GM18861 (cell line): Measurements from ENCODE around the gene SYNJ1.
"Not testable (repeated sequence)": the region's sequence is repeated elsewhere in the genome, so short reads cannot be mapped to it uniquely, and the experiment has no call there.

Experiments used
- ATAC-seq: cut with Tn5 transposase; IDR thresholded peaks from one replicate; pipeline ENCODE4 v1.9.1; 2021; ENCODE audit not compliant: unreplicated experiment

Gene SYNJ1

GRCh38 chr21:32695482-32695881, 32.3 kb downstream of the SYNJ1 start:
- ATAC-seq: not testable (repeated sequence)

GRCh38 chr21:32693581-32693980, 34.2 kb downstream of the SYNJ1 start:
- ATAC-seq: no peak

- no peak for ATAC-seq
Observed at GRCh38 chr21:32690085-32690484, 37.7 kb downstream of the SYNJ1 start.

DNA sequence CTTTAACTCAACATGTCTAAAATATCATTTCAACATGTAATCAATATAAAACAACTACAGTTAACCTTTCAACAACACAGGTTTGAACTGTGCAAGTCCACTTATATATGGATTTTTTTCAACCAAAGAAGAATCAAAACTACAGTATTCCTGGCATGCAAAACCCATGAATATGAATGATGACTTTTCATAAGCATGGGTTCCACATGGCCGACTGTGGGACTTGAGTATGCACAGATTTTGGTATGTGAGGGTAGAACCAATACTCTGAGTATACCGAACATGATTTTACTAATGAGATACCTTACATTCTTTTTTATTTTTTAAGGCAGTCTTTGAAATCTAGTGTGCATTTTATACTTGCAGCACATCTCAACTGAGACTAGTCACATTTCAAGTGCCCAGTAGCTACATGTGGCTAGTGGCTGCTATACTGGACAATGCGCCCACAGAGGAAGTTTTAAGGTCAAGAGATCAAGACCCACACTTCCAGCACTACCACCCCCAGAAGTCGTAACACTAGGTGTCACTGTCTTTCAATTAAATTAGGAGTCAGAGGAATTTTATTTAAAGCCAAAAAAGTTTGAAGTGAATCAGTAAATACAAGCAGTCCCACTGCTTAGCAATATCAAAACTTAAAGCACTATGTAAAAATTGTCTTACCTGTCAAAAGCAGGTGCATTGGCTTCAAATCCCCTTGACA, 40.0 kb downstream of the SYNJ1 start:
- ATAC-seq: no peak

DNA sequence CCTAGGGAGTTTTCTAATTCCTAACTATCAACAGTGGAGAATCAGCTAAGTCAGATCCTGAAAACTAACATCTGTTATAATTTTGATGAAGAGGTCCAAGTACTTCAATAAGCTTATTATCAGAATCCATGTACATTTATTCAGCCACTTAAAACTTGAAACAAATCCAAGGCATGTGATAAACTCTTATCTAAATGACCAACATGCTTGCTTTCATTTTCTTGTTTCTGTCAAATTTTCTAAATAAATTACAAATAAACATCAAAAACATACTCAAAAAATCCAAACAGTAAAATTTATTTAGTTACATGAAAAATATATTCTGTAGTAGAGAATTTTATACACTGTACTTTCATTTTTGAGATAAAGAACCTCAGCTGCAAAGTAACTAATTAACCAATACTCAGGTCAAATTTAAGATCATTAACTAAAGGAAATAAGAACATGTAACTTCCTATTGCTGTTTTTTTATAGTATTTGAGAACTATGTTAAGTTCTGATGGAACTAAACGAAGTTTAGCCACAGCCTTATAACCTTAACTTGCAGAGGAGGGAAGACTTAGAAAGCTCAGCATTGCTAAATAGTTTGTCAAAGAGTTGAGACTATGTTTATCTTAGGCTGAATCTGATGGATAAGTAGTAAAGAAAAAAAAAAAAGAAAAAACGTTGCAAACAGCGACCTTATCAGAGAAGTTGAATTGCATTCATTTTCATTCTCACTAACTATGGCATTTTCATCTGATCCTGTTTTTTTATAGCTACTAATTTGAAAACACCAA, 44.9 kb downstream of the SYNJ1 start:
- peak; percentile 56 for ATAC-seq

GRCh38 chr21:32674731-32675130, 53.1 kb downstream of the SYNJ1 start:
- ATAC-seq: no peak

- no peak for ATAC-seq
Observed at GRCh38 chr21:32674038-32674437, 53.8 kb downstream of the SYNJ1 start.

- no peak for ATAC-seq
Observed at GRCh38 chr21:32666258-32666657, 61.6 kb downstream of the SYNJ1 start.

- ATAC-seq: not testable (repeated sequence)
Observed at GRCh38 chr21:32664095-32664494, 63.7 kb downstream of the SYNJ1 start.

- ATAC-seq: not testable (repeated sequence)
Observed at GRCh38 chr21:32661981-32662380, 65.8 kb downstream of the SYNJ1 start.

GRCh38 chr21:32661026-32661782, 66.6 kb downstream of the SYNJ1 start:
- ATAC-seq: not testable (repeated sequence)

DNA sequence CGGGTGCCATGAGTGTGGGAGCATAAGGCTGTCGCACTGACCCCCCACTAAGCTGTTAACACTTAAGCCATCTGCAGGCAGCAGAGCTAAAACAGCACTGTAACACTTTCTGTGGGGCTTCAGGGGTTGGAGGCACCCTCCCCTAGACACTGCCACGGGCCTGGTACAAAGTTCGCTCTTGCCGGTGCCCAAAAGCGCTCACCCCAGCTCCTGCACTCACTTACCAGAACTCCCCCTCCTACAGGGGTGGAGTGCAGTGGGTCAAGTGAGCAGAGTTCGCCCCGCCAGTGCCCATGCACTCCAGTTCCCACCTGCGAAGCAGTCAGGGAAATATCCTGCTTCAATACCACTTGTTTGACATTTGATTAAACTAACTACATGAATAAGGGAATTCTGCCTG, 69.3 kb downstream of the SYNJ1 start:
- no peak for ATAC-seq

DNA sequence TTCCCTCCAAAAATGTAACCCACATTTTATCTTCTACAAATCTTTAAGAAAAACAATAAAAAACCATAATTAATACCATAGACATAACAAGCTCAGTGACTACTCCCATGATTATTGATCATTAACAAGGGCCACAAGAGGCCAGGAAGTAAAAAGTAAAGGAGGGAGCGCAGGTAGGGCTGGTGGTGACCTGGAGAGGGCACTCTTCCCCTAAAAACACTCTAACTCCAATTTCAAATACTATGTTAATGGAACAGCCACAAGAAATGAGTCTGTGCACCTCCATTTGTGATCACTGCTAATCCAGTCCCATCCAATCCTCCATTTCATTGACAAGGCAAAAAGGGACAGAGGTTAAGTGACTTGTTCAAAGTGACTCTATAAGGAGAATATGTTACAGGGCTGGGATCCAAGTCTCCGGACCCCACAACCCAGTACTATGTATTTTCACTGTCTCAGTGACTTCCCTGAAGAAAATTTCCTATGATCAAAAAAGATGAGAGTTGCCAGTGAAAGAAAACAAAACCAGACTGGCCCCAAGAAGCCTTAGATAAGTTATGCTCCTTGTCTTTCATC, 74.4 kb downstream of the SYNJ1 start:
- ATAC-seq: no peak

GRCh38 chr21:32648165-32648564, 79.6 kb downstream of the SYNJ1 start:
- no peak for ATAC-seq

DNA sequence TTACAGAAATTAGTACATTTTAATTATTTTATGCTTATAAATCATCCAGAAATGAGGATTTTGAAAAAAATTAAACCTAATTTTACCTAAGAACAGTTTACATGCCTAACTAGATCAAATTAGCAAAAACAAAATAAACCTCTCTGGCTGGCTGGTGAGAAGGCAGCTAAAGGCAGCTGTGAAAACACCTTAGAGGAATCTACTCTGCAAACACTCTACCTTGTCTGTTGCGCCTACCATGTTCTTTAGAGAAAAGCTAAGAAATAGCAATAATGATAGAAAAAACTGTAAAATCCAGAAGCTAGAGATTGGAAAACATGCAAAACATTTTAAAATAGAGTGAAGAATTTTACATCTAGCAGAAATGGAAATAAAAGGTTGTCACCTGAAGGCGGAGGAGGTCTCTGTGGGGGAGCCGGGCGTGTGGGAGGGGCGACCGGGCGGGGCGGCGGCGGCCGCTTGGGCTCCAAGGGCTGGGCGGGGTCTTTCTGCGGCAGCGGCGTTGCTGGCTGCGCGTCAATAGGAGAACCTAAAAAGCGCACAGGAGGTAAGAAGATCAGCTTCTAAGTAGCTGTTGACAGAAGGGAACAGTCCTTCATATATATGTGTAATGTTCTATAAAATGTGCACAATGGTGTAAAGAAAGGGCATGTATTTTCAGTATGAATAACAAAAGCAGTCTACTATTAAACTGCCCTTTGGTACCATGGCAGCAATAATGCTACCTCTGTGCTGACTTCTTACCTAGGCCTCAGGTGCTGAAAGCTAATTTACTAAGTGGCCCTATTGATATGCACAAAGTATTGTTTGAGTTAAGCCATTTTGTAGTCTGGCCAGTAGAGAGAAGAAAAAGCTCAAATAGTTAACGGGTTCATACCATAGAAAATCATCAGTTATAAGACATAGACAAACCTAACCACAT, 82.3 kb downstream of the SYNJ1 start:
- no peak for ATAC-seq

- no peak for ATAC-seq
Observed at GRCh38 chr21:32641710-32642698, 85.8 kb downstream of the SYNJ1 start.

GRCh38 chr21:32626621-32627196, 101.1 kb downstream of the SYNJ1 start:
- no peak for ATAC-seq

DNA sequence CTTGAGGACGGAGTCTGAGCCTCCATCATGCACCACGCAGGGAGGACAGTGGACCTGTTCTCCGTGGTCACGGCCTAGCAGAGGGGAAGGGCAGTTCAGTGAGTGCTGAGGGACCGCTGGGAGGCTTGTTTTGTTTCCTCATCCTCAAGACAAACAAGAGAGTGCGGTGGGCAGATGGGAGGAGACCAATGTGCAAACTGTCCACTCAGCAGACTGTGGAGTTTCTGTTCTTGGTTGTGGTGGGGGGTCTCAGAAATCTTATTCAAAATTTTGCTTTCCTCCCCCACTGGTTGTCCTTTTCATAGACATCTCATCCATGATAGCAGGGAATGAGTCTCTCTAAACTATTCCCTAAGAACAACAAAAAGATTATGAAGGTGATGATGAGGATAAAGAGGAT, 109.6 kb downstream of the SYNJ1 start:
- not testable (repeated sequence) for ATAC-seq
